GM12892 (cell line): ENCODE data around the gene MCCD1.

ENCODE experiments used
- DNase-seq: peaks from one replicate; pipeline ENCODE4 v3.0.0; 2011; ENCODE audit not compliant: insufficient read length
- FAIRE-seq: peaks from 2 replicates; lab custom pipeline; 2011; peaks lifted over from hg19 to GRCh38; lab: Jason Lieb, UNC
- POLR2A ChIP-seq: IDR thresholded peaks from 2 replicates; pipeline ENCODE4 v1.6.1; 2011; ENCODE audit warnings: low read depth, low read length, control low read depth
- POLR2AphosphoS5 ChIP-seq: IDR thresholded peaks from 2 replicates; pipeline ENCODE4 v1.6.1; 2011; ENCODE audit warnings: low read depth, low read length, control low read depth
- TAF1 ChIP-seq: IDR thresholded peaks from 2 replicates; pipeline ENCODE4 v1.6.1; 2011; ENCODE audit warnings: low read depth, mild to moderate bottlenecking, control low read depth, low read length, borderline replicate concordance

The MCCD1 gene

DNA sequence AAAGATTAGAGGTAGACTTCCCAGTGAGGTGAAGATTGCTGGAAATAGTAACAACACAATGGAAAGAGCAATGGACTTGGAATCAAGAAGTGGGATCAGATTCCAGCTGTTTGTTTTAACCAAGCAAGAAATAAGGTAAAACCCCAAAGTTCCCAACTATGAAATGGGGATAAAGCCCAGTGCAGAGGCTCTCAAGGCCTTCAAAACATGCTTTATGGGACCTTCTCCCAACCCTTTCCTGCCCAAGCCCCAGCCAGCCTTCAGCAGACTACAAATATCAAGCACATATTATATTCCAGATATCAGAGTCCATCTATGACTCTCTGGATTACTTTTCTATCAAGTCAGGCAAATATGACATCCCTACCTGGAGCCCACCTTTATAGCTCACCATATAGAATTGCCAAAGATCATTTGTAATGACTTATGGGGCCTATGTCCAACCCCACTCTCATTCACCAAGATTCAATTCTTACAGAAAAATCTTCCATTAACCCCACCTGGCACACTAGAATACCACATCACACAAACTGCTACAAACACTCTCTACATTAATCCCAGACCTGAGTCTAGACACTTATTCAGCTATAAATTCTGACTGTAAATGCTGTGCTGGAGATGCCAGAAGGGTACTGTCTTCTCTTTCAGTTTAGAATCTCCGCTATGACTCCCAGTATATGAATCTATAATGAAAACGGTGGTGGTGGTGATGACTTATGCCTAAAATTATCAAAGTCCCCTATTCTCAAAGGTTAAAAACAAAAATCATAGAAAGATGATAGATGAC is 7.0 kb downstream of the MCCD1 start:
- FAIRE-seq: no peak
- TF ChIP-seq POLR2AphosphoS5 (no peak), POLR2A (peak; percentile 32; the same call in 1 of the 2 replicates), TAF1 (no peak)
- DNase-seq: no peak

DNA sequence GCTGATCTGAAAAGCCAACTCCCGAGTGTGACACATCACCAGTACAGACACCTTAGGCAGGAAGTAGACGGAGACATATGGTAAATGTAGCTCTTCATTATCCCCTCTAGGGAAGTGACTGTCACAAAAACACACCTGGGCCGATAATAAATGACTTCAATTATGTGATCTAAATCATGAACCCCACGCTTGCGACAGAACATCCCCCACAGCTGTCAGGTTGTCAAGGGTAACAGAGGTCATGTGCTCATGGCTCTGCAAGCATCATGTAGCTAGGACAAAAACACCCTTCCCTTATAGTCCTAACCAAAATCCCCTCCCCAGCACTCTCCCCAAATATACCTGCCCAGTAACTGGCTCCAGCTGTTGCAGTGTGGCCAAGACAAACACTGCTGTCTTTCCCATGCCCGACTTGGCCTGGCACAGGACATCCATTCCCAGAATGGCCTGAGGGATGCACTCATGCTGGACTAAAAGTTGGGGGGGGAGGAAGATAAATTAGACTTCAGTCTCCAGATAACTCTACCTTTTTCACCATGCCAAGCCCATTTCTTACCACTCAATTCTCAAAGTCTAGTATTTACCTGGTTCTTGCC is 10.1 kb downstream of the MCCD1 start:
- DNase-seq (no peak), FAIRE-seq (no peak)
- TF ChIP-seq POLR2A (no peak), POLR2AphosphoS5 (no peak), TAF1 (no peak)

DNA sequence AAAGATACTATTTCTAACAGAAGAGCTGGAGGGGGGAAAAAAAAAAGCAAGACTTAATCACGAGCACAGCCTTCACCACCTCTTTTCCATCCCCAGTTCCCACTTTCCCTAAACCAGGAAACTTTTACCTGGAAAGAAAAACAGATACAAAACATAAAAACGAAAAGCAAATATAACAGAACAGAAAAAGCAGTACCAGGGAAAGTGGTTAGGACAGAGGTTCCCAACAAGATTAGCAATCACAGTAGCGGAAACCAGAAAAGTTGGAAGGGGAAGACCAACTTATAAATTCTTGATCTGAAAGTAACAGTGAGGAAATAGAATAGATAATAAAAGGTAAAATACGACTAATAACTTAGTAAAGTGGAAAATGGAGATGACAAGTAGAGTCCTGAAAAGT is 11.9 kb downstream of the MCCD1 start:
- TF ChIP-seq POLR2A (no peak), TAF1 (no peak), POLR2AphosphoS5 (no peak)
- no peak for DNase-seq
- no peak for FAIRE-seq

- no peak for TF ChIP-seq POLR2A
- no peak for TF ChIP-seq POLR2AphosphoS5
- TF ChIP-seq TAF1: no peak
- FAIRE-seq (peak; percentile 48), DNase-seq (no peak)
Measured at GRCh38 chr6:31541059-31541657, 12.4 kb downstream of the MCCD1 start.

- peak; percentile 92 for FAIRE-seq
Measured at GRCh38 chr6:31541658-31542521, 13.1 kb downstream of the MCCD1 start, which contains the start of gene DDX39B. DDX39B (minus strand) TSS chr6:31542003; CDS start chr6:31540532, 1,471 bp downstream.

GRCh38 chr6:31543639-31544038 is 14.9 kb downstream of the MCCD1 start:
- no peak for FAIRE-seq
- TF ChIP-seq POLR2AphosphoS5 (no peak), TAF1 (no peak), POLR2A (no peak)

More at GRCh38 chr6:31541658-31542521, 13.1 kb downstream of the MCCD1 start, which contains the start of gene DDX39B:
- TF ChIP-seq POLR2AphosphoS5: peak; percentile 99
- peak; percentile 98 for TF ChIP-seq POLR2A
- TF ChIP-seq TAF1: peak; percentile 100
- peak; percentile 76 for DNase-seq

GRCh38 chr6:31544676-31545075 is 15.9 kb downstream of the MCCD1 start:
- FAIRE-seq (no peak), DNase-seq (no peak)
- TF ChIP-seq TAF1 (no peak), POLR2AphosphoS5 (no peak), POLR2A (no peak)

More at GRCh38 chr6:31543639-31544038, 14.9 kb downstream of the MCCD1 start:
- no peak for DNase-seq

DNA sequence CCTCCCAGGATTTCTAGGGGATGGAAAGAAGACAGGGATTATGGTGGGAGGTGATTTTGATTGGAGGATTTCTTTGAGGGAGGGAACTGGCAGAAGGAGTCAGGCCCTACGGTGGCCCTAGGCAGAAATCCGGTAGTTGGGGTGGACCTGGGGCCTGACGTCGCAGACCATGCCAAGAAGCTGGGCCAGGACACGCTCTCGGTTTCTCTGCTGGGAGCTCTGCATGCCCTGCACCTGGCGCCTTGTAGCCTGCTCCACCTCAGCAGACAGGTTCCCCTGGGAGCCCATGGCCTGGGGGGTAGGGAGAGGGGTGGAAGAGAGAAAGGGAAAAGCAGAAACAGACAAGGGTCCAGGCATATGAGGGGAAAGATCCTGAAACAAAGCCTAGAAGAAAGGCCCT is 16.5 kb downstream of the MCCD1 start:
- no peak for DNase-seq
- FAIRE-seq: no peak
- TF ChIP-seq POLR2AphosphoS5 (no peak), TAF1 (no peak), POLR2A (no peak)

DNA sequence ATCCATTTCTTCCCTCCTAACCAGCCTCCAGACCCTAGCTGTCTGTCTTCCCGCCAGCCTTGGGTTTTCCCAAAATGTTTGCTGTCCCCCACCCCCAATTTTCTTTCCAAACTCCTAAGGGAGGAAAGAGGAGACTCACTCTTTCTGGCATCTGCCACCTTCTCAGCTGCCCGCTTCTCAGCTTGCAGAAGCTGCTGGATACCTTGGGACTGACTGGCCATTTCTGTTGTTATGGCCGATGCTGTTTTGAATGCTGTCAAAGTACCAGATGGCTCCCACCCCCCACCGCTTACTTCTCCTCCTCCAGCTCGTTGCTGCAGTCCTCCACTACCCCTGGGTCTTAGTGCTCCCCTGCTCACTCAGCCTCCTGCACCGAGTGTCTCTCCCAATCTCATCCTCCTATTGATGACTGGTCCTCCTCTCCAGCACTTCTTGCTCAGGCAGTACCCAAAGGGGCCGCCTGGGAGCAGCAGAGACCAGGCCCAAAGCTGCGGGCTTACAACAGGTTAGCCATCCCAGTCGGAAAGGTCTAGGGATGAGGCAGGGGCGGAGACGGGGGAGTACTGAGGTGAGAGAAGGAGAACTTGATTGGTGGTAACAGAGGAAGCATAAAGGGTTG is 17.7 kb downstream of the MCCD1 start, which contains the start of gene ATP6V1G2:
ATP6V1G2 (minus strand) TSS at position 270 of the 619 bp plus-strand sequence; CDS start at position 221, 49 bp downstream.
- no peak for DNase-seq
- TF ChIP-seq POLR2A: no peak
- FAIRE-seq: peak; percentile 92

GRCh38 chr6:31546958-31547726 is 18.4 kb downstream of the MCCD1 start, which contains the start of gene NFKBIL1:
NFKBIL1 (plus strand) TSS chr6:31547608; CDS start chr6:31547695, 87 bp downstream.
- peak; percentile 80 for DNase-seq
- FAIRE-seq: peak; percentile 96
- TF ChIP-seq POLR2AphosphoS5 (peak; percentile 43; the same call in 1 of the 2 replicates), TAF1 (no peak; the same call in 1 of the 2 replicates), POLR2A (peak; percentile 29; the same call in 1 of the 2 replicates)
